Stimulated activated CD4-positive, alpha-beta T cell treated with anti-CD3 and anti-CD28 coated beads, Interleukin-4, amount 100 ng/mL, for 1 hour (primary cell): ENCODE measurements around the gene VBP1.
"Not testable (repeated sequence)": the region's sequence is repeated elsewhere in the genome, so short reads cannot be mapped to it uniquely, and the experiment has no call there.

ENCODE experiments used
- DNase-seq: peaks from one replicate; pipeline ENCODE4 v3.0.0-alpha.2; 2020

The VBP1 gene

GRCh38 chrX:155266439-155266838, 50.2 kb downstream of the VBP1 start:
- no peak for DNase-seq

GRCh38 chrX:155267995-155268394, 51.7 kb downstream of the VBP1 start:
- not testable (repeated sequence) for DNase-seq

DNA sequence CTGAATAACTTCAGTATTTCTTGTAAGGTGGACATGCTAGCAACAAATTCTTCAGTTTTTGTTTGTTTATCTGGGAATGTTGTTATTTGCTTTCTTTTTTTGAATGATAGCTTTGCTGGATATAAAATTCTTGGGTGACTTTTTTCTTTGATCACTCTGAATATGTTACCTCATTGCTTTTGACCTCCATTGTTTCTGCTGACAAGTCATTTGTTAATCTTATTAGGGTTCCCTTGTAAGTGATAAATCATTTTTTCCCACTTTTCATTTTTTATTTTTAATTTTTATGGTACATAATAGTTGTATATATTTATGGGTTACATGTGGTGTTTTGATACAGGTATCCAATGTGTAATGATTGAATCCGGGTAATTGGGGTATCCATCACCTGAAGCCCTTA, 54.7 kb downstream of the VBP1 start:
- DNase-seq = no peak

- no peak for DNase-seq
Measured at GRCh38 chrX:155279873-155280272, 63.6 kb downstream of the VBP1 start.
